Keratinocyte (primary cell): ENCODE measurements around the gene MYO1D. TPM values are rescaled to one million over a fixed set of nuclear protein-coding genes. Genes with fewer than 3 reads are reported as not detected.

Experiments
- DNase-seq: peaks from one replicate; pipeline ENCODE4 v3.0.0-alpha.2; 2011; ENCODE audit warnings: low read depth, missing footprints, low spot score
- FAIRE-seq: peaks from 2 replicates; lab custom pipeline; 2011; peaks lifted over from hg19 to GRCh38; lab: Jason Lieb, UNC
- H2AFZ ChIP-seq: 2 replicates; pipeline ENCODE4 v1.6.0; 2012; ENCODE audit warnings: low read length, control low read depth, inconsistent platforms; ENCODE audit not compliant: control insufficient read depth
- H3K27ac ChIP-seq: 2 replicates; pipeline ENCODE4 v1.5.1; 2011; ENCODE audit warnings: low read length; ENCODE audit not compliant: control insufficient read depth, insufficient read depth
- H3K27me3 ChIP-seq: 3 replicates; pipeline ENCODE4 v1.6.0; 2011; ENCODE audit warnings: low read length; ENCODE audit not compliant: control insufficient read depth, insufficient read depth; ENCODE audit errors: extremely low read depth
- H3K36me3 ChIP-seq, 2 experiments: 2 replicates in 1 of 2; 3 replicates in 1 of 2; pipeline ENCODE4 v1.5.1; 2011; ENCODE audit warnings: low read length in 2 of 2, mild to moderate bottlenecking in 1 of 2; ENCODE audit not compliant: control insufficient read depth in 2 of 2, insufficient read depth in 2 of 2; ENCODE audit errors: extremely low read depth in 1 of 2
- H3K4me1 ChIP-seq: 3 replicates; pipeline ENCODE4 v1.5.1; 2011; ENCODE audit warnings: low read length; ENCODE audit not compliant: control insufficient read depth, insufficient read depth; ENCODE audit errors: extremely low read depth
- H3K4me2 ChIP-seq: 3 replicates; pipeline ENCODE4 v1.6.0; 2011; ENCODE audit warnings: low read depth, low read length; ENCODE audit not compliant: control insufficient read depth, insufficient read depth; ENCODE audit errors: extremely low read depth
- H3K4me3 ChIP-seq, 3 experiments: fragments of 200-600 bp in 1 of 3; sonication (generic) in 1 of 3; 2 replicates in 2 of 3; 3 replicates in 1 of 3; pipeline ENCODE4 v1.5.1; 2011 to 2016; ENCODE audit warnings: low read length in 3 of 3, mild to moderate bottlenecking in 3 of 3, control low read depth in 2 of 3, inconsistent platforms in 1 of 3, low read depth in 1 of 3, mixed read lengths in 1 of 3, mixed run types in 1 of 3, moderate library complexity in 1 of 3; ENCODE audit not compliant: control insufficient read depth in 2 of 3, insufficient read depth in 2 of 3; ENCODE audit errors: extremely low read depth in 1 of 3
- H3K79me2 ChIP-seq: 2 replicates; pipeline ENCODE4 v1.6.0; 2012; ENCODE audit warnings: low read length; ENCODE audit not compliant: control insufficient read depth, insufficient read depth
- H3K9ac ChIP-seq: 3 replicates; pipeline ENCODE4 v1.6.0; 2011; ENCODE audit warnings: low read length; ENCODE audit not compliant: control insufficient read depth, insufficient read depth; ENCODE audit errors: extremely low read depth
- H3K9me1 ChIP-seq: 3 replicates; pipeline ENCODE4 v1.6.0; 2011; ENCODE audit warnings: low read length; ENCODE audit not compliant: control insufficient read depth, insufficient read depth; ENCODE audit errors: extremely low read depth
- H3K9me3 ChIP-seq: 2 replicates; pipeline ENCODE4 v1.5.1; 2012; ENCODE audit warnings: low read depth, low read length; ENCODE audit not compliant: control insufficient read depth
- H4K20me1 ChIP-seq: 3 replicates; pipeline ENCODE4 v1.6.0; 2011; ENCODE audit warnings: low read length; ENCODE audit not compliant: control insufficient read depth, insufficient read depth; ENCODE audit errors: extremely low read depth
- EZH2 ChIP-seq: IDR thresholded peaks from one replicate; pipeline ENCODE4 v1.6.1; 2012; ENCODE audit warnings: inconsistent platforms, mild to moderate bottlenecking, low read length, moderate library complexity
- dilution Hi-C: fragments of 300-500 bp; cut with MboI; formaldehyde crosslinking; loops from one replicate; pipeline ENCODE4 v1.7.0; 2020; ENCODE audit warnings: low sequenced_read_pairs; ENCODE audit not compliant: extremely low pct_ligation_motif_present
- polyA plus RNA-seq, 5 experiments: library from polyadenylated mRNA; depleted of rRNA in 3 of 5; stranded (reverse) in 3 of 5; stranded (forward) in 1 of 5; unstranded in 1 of 5; fragments of >200 nt; gene quantifications; 1 replicate in 1 of 5; 2 replicates in 3 of 5; 3 replicates in 1 of 5; pipeline versions ENCODE4 v1.2.1 to v1.2.3, GENCODE V29; 2011 to 2012; ENCODE audit warnings: missing spikeins in 2 of 5, low read depth in 1 of 5, low replicate concordance in 1 of 5
- TF ChIP-seq, protein P1 (sequence below), 3 experiments: IDR thresholded peaks in 1 of 3; conservative IDR thresholded peaks in 1 of 3; optimal IDR thresholded peaks in 1 of 3; 2 replicates in 2 of 3; 3 replicates in 1 of 3; pipeline versions ENCODE3 to v1.5.1; 2011; ENCODE audit warnings: low read length in 3 of 3, mild to moderate bottlenecking in 3 of 3, moderate library complexity in 2 of 3, control low read depth in 1 of 3, inconsistent platforms in 1 of 3; ENCODE audit not compliant: insufficient read depth in 2 of 3; ENCODE audit errors: extremely low read depth in 1 of 3

Gene MYO1D
- polyA plus RNA-seq, 1 donor (not counting 4 experiments of a cell fraction or from before 2014, with no cell fraction given), result 33.7 TPM

GRCh38 chr17:32746280-32746679, 130.6 kb downstream of the MYO1D start:
- dilution Hi-C loops, result no loop called here
- H3K27me3 ChIP-seq, result no peaks in the 10 kb centered on the region
- no peak overlapping the region for H2AFZ ChIP-seq
- no peaks in the 10 kb centered on the region for H4K20me1 ChIP-seq
- H3K9ac ChIP-seq, result no peak overlapping the region
- peak overlapping the region; percentile 53 for H3K27ac ChIP-seq
- no peaks in the 10 kb centered on the region for H3K9me3 ChIP-seq
- H3K36me3 ChIP-seq, result peaks cover 0 to 12% of the 10 kb centered on the region in 2 experiments
- H3K4me2 ChIP-seq, result peak overlapping the region; percentile 23
- H3K4me1 ChIP-seq, result peaks cover 16% of the 10 kb centered on the region
- DNase-seq (no peak), FAIRE-seq (no peak)
- H3K9me1 ChIP-seq, result no peaks in the 10 kb centered on the region
- no peak for TF ChIP-seq EZH2
- TF ChIP-seq, protein P1, sequence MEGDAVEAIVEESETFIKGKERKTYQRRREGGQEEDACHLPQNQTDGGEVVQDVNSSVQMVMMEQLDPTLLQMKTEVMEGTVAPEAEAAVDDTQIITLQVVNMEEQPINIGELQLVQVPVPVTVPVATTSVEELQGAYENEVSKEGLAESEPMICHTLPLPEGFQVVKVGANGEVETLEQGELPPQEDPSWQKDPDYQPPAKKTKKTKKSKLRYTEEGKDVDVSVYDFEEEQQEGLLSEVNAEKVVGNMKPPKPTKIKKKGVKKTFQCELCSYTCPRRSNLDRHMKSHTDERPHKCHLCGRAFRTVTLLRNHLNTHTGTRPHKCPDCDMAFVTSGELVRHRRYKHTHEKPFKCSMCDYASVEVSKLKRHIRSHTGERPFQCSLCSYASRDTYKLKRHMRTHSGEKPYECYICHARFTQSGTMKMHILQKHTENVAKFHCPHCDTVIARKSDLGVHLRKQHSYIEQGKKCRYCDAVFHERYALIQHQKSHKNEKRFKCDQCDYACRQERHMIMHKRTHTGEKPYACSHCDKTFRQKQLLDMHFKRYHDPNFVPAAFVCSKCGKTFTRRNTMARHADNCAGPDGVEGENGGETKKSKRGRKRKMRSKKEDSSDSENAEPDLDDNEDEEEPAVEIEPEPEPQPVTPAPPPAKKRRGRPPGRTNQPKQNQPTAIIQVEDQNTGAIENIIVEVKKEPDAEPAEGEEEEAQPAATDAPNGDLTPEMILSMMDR (optimal IDR thresholded peaks at IDR 0.05 in 1 of 3, IDR thresholded peaks at IDR 0.05 in 1 of 3, conservative IDR thresholded peaks at IDR 0.05 in 1 of 3; ENCODE audit: extremely low read depth in 1 of 3, insufficient read depth in 2 of 3, low read length in 3 of 3), result no peak
- no peak overlapping the region for H3K4me3 ChIP-seq
- H3K79me2 ChIP-seq, result no peaks in the 10 kb centered on the region

DNA sequence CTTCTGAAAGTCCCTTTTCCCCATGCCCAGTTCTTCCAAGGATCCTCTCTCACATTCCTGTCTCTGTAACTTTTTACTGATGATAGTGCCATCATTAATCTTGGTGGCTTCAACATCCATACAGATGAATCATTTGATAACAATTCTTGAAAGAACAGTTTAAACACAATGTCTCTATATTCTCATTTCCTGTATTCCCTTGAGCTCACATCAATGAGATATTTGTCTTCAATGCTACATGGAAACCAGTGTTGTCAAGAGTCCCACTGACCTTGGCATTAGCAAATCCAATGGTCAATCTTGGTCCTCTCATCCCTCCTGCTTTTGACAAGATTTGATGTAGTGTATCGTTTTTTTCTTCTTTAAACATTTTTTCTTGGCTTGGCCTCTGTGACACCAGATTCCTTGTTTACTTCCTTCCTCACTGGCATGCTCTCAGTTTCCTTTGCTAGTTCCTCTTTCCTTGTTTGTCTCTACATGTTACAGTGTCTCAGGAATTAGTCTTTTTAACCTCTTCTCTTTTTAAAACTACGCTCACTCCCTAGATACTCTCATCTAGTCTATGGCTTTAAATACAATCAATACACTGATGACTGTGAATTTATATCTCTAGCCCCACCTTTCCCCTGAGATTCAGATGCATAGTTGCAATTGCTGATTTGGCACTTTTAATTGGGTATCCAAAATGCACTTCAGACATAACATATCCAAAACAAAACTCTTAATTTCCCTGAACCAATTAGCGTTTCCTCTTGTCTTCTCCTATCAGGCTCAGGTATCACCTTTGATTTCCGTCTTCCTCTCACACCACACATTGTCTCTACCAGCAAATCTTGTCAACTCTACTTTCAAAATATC, 134.0 kb downstream of the MYO1D start:
- Histone ChIP-seq H2AFZ (no peak overlapping the region), H3K27ac (no peak overlapping the region), H4K20me1 (no peaks in the 10 kb centered on the region), H3K9ac (no peak overlapping the region), H3K36me3 (peaks cover 0 to 6% of the 10 kb centered on the region in 2 experiments), H3K27me3 (no peaks in the 10 kb centered on the region), H3K4me3 (no peak overlapping the region), H3K9me1 (no peaks in the 10 kb centered on the region), H3K4me1 (peaks cover 16% of the 10 kb centered on the region), H3K79me2 (no peaks in the 10 kb centered on the region), H3K9me3 (no peaks in the 10 kb centered on the region), H3K4me2 (no peak overlapping the region)
- DNase-seq (no peak), FAIRE-seq (peak; percentile 48)
- dilution Hi-C loops, result no loop called here
- TF ChIP-seq, protein P1 (optimal IDR thresholded peaks at IDR 0.05 in 1 of 3, IDR thresholded peaks at IDR 0.05 in 1 of 3, conservative IDR thresholded peaks at IDR 0.05 in 1 of 3; ENCODE audit: extremely low read depth in 1 of 3, insufficient read depth in 2 of 3, low read length in 3 of 3), result no peak
- TF ChIP-seq EZH2, result no peak
